K562 (cell line): ENCODE data around the gene PON2. TPM values are rescaled to one million over a fixed set of nuclear protein-coding genes. Genes with fewer than 3 reads are reported as not detected.

Source experiments
- ATF7 ChIP-seq: fragments of 450-650 bp; IDR thresholded peaks from 2 replicates; pipeline ENCODE4 v1.7.1; 2014; ENCODE audit warnings: mild to moderate bottlenecking, moderate library complexity
- CCNT2 ChIP-seq: IDR thresholded peaks from 2 replicates; pipeline ENCODE4 v1.6.1; 2011; ENCODE audit warnings: borderline replicate concordance, low read depth, mild to moderate bottlenecking, moderate library complexity, mixed read lengths, low read length; ENCODE audit not compliant: insufficient read length; ENCODE audit errors: extremely low read depth
- E2F1 ChIP-seq: sonication (generic); formaldehyde crosslinking; IDR thresholded peaks from 2 replicates; pipeline ENCODE4 v1.8.1; 2023; ENCODE audit warnings: mild to moderate bottlenecking, missing genetic modification reagents, moderate library complexity
- EP400 ChIP-seq: fragments of 450-650 bp; IDR thresholded peaks from 2 replicates; pipeline ENCODE4 v1.6.1; 2017; ENCODE audit warnings: antibody characterized with exemption, mild to moderate bottlenecking, moderate library complexity
- ERF ChIP-seq: fragments of 450-650 bp; formaldehyde crosslinking; IDR thresholded peaks from 2 replicates; pipeline ENCODE4 v1.4.0; 2020; ENCODE audit warnings: mild to moderate bottlenecking, mixed read lengths
- FOXK2 ChIP-seq, 2 experiments: fragments of 450-650 bp; IDR thresholded peaks in 1 of 2; conservative IDR thresholded peaks in 1 of 2; 2 replicates each; pipeline ENCODE4 v1.6.1; 2016; ENCODE audit warnings: low read depth in 2 of 2, mild to moderate bottlenecking in 1 of 2
- HDAC1 ChIP-seq, 2 experiments: fragments of 450-650 bp; IDR thresholded peaks; 2 replicates each; pipeline ENCODE4 v1.6.1; 2016 to 2017; ENCODE audit warnings: inconsistent platforms in 1 of 2, mild to moderate bottlenecking in 1 of 2, moderate library complexity in 1 of 2
- LCOR ChIP-seq: sonication (generic); formaldehyde crosslinking; IDR thresholded peaks from 2 replicates; pipeline ENCODE4 v1.8.0; 2022; ENCODE audit warnings: mild to moderate bottlenecking, missing genetic modification reagents
- MYC ChIP-seq, 2 experiments: fragments of 250-450 bp in 1 of 2; sonication (Bioruptor Pico) in 1 of 2; IDR thresholded peaks; 2 replicates each; pipeline versions ENCODE4 v1.5.1 to v1.6.1; 2012 to 2021; ENCODE audit warnings: low read depth in 2 of 2, borderline replicate concordance in 1 of 2, improper control_type of control experiment in 1 of 2, low read length in 1 of 2, mild to moderate bottlenecking in 1 of 2, moderate library complexity in 1 of 2
- PCBP1 ChIP-seq: fragments of 200-400 bp; formaldehyde crosslinking; IDR thresholded peaks from 2 replicates; pipeline ENCODE4 v1.6.1; 2018; ENCODE audit warnings: mild to moderate bottlenecking, low read depth, low read length; ENCODE audit not compliant: poor library complexity, severe bottlenecking
- RBM15 ChIP-seq: fragments of 200-400 bp; formaldehyde crosslinking; IDR thresholded peaks from 2 replicates; pipeline ENCODE4 v1.6.1; 2018; ENCODE audit warnings: mild to moderate bottlenecking, low read length, moderate library complexity; ENCODE audit not compliant: insufficient read depth
- SLC30A9 ChIP-seq: fragments of 250-450 bp; sonication (Bioruptor Pico); IDR thresholded peaks from 2 replicates; pipeline ENCODE4 v1.8.0; 2022; ENCODE audit warnings: mild to moderate bottlenecking, moderate library complexity
- SMAD4 ChIP-seq: fragments of 250-450 bp; sonication (Bioruptor Pico); conservative IDR thresholded peaks from 2 replicates; pipeline ENCODE4 v1.8.0; 2021; ENCODE audit warnings: inconsistent platforms, mild to moderate bottlenecking, moderate library complexity
- SMC3 ChIP-seq: conservative IDR thresholded peaks from 2 replicates; pipeline ENCODE4 v1.6.1; 2011; ENCODE audit warnings: low read depth, low read length, improper control_type of control experiment; ENCODE audit not compliant: insufficient read depth
- TOE1 ChIP-seq, 2 experiments: fragments of 450-650 bp in 1 of 2; sonication (generic) in 1 of 2; formaldehyde crosslinking in 1 of 2; IDR thresholded peaks; 2 replicates each; pipeline versions ENCODE4 v1.7.1 to v1.8.0; 2016 to 2022; ENCODE audit warnings: borderline replicate concordance in 2 of 2, mild to moderate bottlenecking in 2 of 2, antibody characterized with exemption in 1 of 2, inconsistent platforms in 1 of 2, low read depth in 1 of 2, missing genetic modification reagents in 1 of 2, moderate library complexity in 1 of 2
- ZFX ChIP-seq: sonication (generic); formaldehyde crosslinking; IDR thresholded peaks from 2 replicates; pipeline ENCODE4 v1.8.0; 2022; ENCODE audit warnings: mild to moderate bottlenecking, missing genetic modification reagents, moderate library complexity
- ZKSCAN1 ChIP-seq: fragments of 150-350 bp; IDR thresholded peaks from 2 replicates; pipeline ENCODE4 v1.6.1; 2016; ENCODE audit warnings: low read depth, low read length
- ZNF324 ChIP-seq: fragments of 250-450 bp; sonication (Bioruptor Pico); IDR thresholded peaks from 2 replicates; pipeline ENCODE4 v1.4.0; 2020; ENCODE audit warnings: mild to moderate bottlenecking
- ZNF347 ChIP-seq: fragments of 450-650 bp; formaldehyde crosslinking; IDR thresholded peaks from 2 replicates; pipeline ENCODE4 v1.4.0; 2020; ENCODE audit warnings: low read depth, mild to moderate bottlenecking, moderate library complexity
- ZNF511 ChIP-seq: sonication (generic); formaldehyde crosslinking; IDR thresholded peaks from 2 replicates; pipeline ENCODE4 v1.8.0; 2022; ENCODE audit warnings: mild to moderate bottlenecking, missing genetic modification reagents
- polyA plus RNA-seq, 8 experiments: library from polyadenylated mRNA; depleted of rRNA in 4 of 8; stranded (reverse) in 5 of 8; unstranded in 3 of 8; fragments of >200 nt; fragmentation: Nextera tagmentation in 2 of 8; fragmentation: Illumina TruSeq in 1 of 8; extraction: Ambion mirVana in 2 of 8; extraction: Trizol in 1 of 8; gene quantifications; 2 replicates each; pipeline versions ENCODE4 v1.2.1 to v1.2.3, GENCODE V29; 2011 to 2014; ENCODE audit warnings: inconsistent platforms in 1 of 8, missing spikeins in 1 of 8
- total RNA-seq, 7 experiments: library from RNA; depleted of rRNA in 6 of 7; stranded (reverse); fragments of >200 nt in 6 of 7; fragmentation: Illumina TruSeq in 2 of 7; extraction: Trizol in 2 of 7; gene quantifications; 2 replicates each; pipeline versions ENCODE4 v1.2.1 to v1.2.3, GENCODE V29; 2011 to 2021; ENCODE audit warnings: low replicate concordance in 1 of 7
- TF ChIP-seq, protein P1 (sequence below): sonication (generic); formaldehyde crosslinking; IDR thresholded peaks from 2 replicates; pipeline ENCODE4 v1.5.0; 2020; ENCODE audit warnings: missing genetic modification reagents
- TF ChIP-seq, protein P2 (sequence below), 2 experiments: IDR thresholded peaks; 2 replicates each; pipeline ENCODE4 v1.6.1; 2011; ENCODE audit warnings: borderline replicate concordance in 1 of 2, control low read depth in 1 of 2, low read depth in 1 of 2, low read length in 1 of 2, mild to moderate bottlenecking in 1 of 2, mixed read lengths in 1 of 2, moderate library complexity in 1 of 2; ENCODE audit not compliant: insufficient read depth in 1 of 2, insufficient read length in 1 of 2, poor library complexity in 1 of 2, severe bottlenecking in 1 of 2; ENCODE audit errors: extremely low read depth in 1 of 2

The PON2 gene
- total and polyA plus RNA-seq, 9 of the 15 experiments (the other 6 are each of a cell fraction or from before 2014, with no cell fraction given), result 8.5 to 30.1 (median 21.9) TPM

GRCh38 chr7:95396136-95397032 lies 38.4 kb downstream of the PON2 start, which contains the start of gene PON3 (continued):
- TF ChIP-seq FOXK2 (conservative IDR thresholded peaks at IDR 0.05 in 1 of 2, IDR thresholded peaks at IDR 0.05 in 1 of 2; ENCODE audit: low read depth in 2 of 2), result no peak
- TF ChIP-seq E2F1, result no peak
- TF ChIP-seq ZKSCAN1, result no peak
- no peak for TF ChIP-seq ZNF511
- 0 out of 2 replicates have a peak, but pooled peaks have one; percentile 40 for TF ChIP-seq ATF7
- peak; percentile 34; the same call in 1 of the 2 replicates for TF ChIP-seq SMC3
- no peak for TF ChIP-seq ZNF347 (CRISPR knock-in tag)
- no peak for TF ChIP-seq LCOR (CRISPR knock-in tag)
- TF ChIP-seq EP400, result no peak
- TF ChIP-seq TOE1 (IDR thresholded peaks at IDR 0.05; ENCODE audit: borderline replicate concordance), result no peak
- TF ChIP-seq TOE1 (CRISPR knock-in tag; IDR thresholded peaks at IDR 0.05; ENCODE audit: borderline replicate concordance, low read depth), result no peak
- TF ChIP-seq ERF (CRISPR knock-in tag), result no peak
- no peak for TF ChIP-seq SLC30A9 (CRISPR knock-in tag)
- TF ChIP-seq, protein P1, sequence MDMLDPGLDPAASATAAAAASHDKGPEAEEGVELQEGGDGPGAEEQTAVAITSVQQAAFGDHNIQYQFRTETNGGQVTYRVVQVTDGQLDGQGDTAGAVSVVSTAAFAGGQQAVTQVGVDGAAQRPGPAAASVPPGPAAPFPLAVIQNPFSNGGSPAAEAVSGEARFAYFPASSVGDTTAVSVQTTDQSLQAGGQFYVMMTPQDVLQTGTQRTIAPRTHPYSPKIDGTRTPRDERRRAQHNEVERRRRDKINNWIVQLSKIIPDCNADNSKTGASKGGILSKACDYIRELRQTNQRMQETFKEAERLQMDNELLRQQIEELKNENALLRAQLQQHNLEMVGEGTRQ (CRISPR knock-in tag), result no peak
- no peak for TF ChIP-seq SMAD4 (CRISPR knock-in tag)
- TF ChIP-seq, protein P2, sequence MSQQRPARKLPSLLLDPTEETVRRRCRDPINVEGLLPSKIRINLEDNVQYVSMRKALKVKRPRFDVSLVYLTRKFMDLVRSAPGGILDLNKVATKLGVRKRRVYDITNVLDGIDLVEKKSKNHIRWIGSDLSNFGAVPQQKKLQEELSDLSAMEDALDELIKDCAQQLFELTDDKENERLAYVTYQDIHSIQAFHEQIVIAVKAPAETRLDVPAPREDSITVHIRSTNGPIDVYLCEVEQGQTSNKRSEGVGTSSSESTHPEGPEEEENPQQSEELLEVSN (IDR thresholded peaks at IDR 0.05; ENCODE audit: borderline replicate concordance in 1 of 2, extremely low read depth in 1 of 2, insufficient read depth in 1 of 2, insufficient read length in 1 of 2, low read depth in 1 of 2, low read length in 1 of 2, poor library complexity in 1 of 2, severe bottlenecking in 1 of 2), result peak in 1 of 2 experiments; percentile 6
- TF ChIP-seq ZNF324 (CRISPR knock-in tag), result no peak
- TF ChIP-seq RBM15, result no peak
- TF ChIP-seq ZFX (CRISPR knock-in tag), result peak; percentile 61
- no peak for TF ChIP-seq PCBP1
- TF ChIP-seq HDAC1 (IDR thresholded peaks at IDR 0.05), result no peak
- no peak for TF ChIP-seq MYC (IDR thresholded peaks at IDR 0.05; ENCODE audit: low read depth, low read length)
- TF ChIP-seq MYC (CRISPR knock-in tag; IDR thresholded peaks at IDR 0.05; ENCODE audit: borderline replicate concordance, low read depth), result no peak
- peak; percentile 17 for TF ChIP-seq CCNT2
